Spleen (tissue), 11 donors: Measurements from ENCODE around the gene ALG12. TPM values are rescaled to one million over a fixed set of nuclear protein-coding genes. Genes with fewer than 3 reads are reported as not detected.

ENCODE experiments used
- DNase-seq: peaks from one replicate; pipeline ENCODE4 v3.0.0-alpha.2; 2020
- H3K27ac ChIP-seq, 8 donors: fragments of 200-600 bp; sonication (generic) in 7 of 8; 1 replicate in 4 of 8; 2 replicates in 4 of 8; pipeline versions ENCODE4 v1.5.0 to v1.8.0; 2016 to 2021; ENCODE audit warnings: inconsistent platforms in 4 of 8, mild to moderate bottlenecking in 4 of 8, moderate library complexity in 1 of 8
- H3K27me3 ChIP-seq, 7 donors: fragments of 200-600 bp; sonication (generic) in 6 of 7; replicated peaks in 1 of 7; 1 replicate in 4 of 7; 2 replicates in 3 of 7; pipeline versions ENCODE4 v1.5.0 to v1.8.0; 2016 to 2021; ENCODE audit warnings: inconsistent platforms in 3 of 7, mild to moderate bottlenecking in 1 of 7
- H3K36me3 ChIP-seq, 6 donors: fragments of 200-600 bp; sonication (generic) in 5 of 6; 1 replicate in 4 of 6; 2 replicates in 2 of 6; pipeline versions ENCODE4 v1.5.0 to v1.8.0; 2016 to 2021; ENCODE audit warnings: inconsistent platforms in 2 of 6
- H3K4me1 ChIP-seq, 6 donors: fragments of 200-600 bp; sonication (generic) in 5 of 6; 1 replicate in 3 of 6; 2 replicates in 3 of 6; pipeline versions ENCODE4 v1.5.0 to v1.8.0; 2016 to 2021; ENCODE audit warnings: inconsistent platforms in 3 of 6
- H3K4me3 ChIP-seq, 8 donors: fragments of 200-600 bp; sonication (generic) in 7 of 8; 1 replicate in 4 of 8; 2 replicates in 4 of 8; pipeline versions ENCODE4 v1.5.0 to v1.8.0; 2016 to 2021; ENCODE audit warnings: inconsistent platforms in 4 of 8, mild to moderate bottlenecking in 4 of 8, moderate library complexity in 2 of 8
- H3K9me3 ChIP-seq, 8 donors: fragments of 200-600 bp; sonication (generic) in 7 of 8; 1 replicate in 4 of 8; 2 replicates in 4 of 8; pipeline versions ENCODE4 v1.5.0 to v1.8.0; 2016 to 2021; ENCODE audit warnings: inconsistent platforms in 4 of 8
- CTCF ChIP-seq, 11 experiments: fragments of 200-600 bp in 7 of 11; fragments of 450-650 bp in 4 of 11; sonication (generic) in 4 of 11; IDR thresholded peaks in 8 of 11; conservative IDR thresholded peaks in 3 of 11; 1 replicate in 7 of 11; 2 replicates in 4 of 11; pipeline versions ENCODE4 v1.4.0 to v1.8.0; 2016 to 2021; ENCODE audit warnings: antibody characterized with exemption in 11 of 11, inconsistent platforms in 4 of 11, mild to moderate bottlenecking in 1 of 11
- POLR2A ChIP-seq, 3 donors: fragments of 450-650 bp; IDR thresholded peaks; one replicate each; pipeline ENCODE4 v1.5.1; 2017; ENCODE audit warnings: antibody characterized with exemption in 3 of 3, mild to moderate bottlenecking in 1 of 3
- POLR2AphosphoS5 ChIP-seq, 3 donors: sonication (generic); formaldehyde crosslinking; IDR thresholded peaks; one replicate each; pipeline ENCODE4 v1.5.1; 2017; ENCODE audit warnings: antibody characterized with exemption in 3 of 3
- WGBS, 5 donors: extraction: QIAGEN DNeasy Blood & Tissue Kit in 3 of 5; methylation state at CpG; one replicate each; pipeline versions ENCODE4 v1.1.5 to v1.1.7; 2013 to 2018; 5-methylcytosine and 5-hydroxymethylcytosine counted together
- intact Hi-C: fragments of 100-400 bp; cut with DNase I; formaldehyde crosslinking; loops from one replicate; pipeline ENCODE4 v1.15.0; 2023; ENCODE audit warnings: low total_unique reads
- polyA plus RNA-seq, 3 donors: library from polyadenylated mRNA; stranded (reverse); fragments of 200-250 nt; gene quantifications; one replicate each; pipeline ENCODE4 v1.2.1, GENCODE V29; 2013
- total RNA-seq, 7 donors: library from RNA; depleted of rRNA in 3 of 7; stranded (reverse); fragments of >200 nt in 3 of 7; fragmentation: NEBNext Ultra II Directional in 4 of 7; extraction: Animal tissue kit (Norgen Biotek cat#: 25700) in 4 of 7; gene quantifications; one replicate each; pipeline versions ENCODE4 v1.1.0 to v1.2.1, GENCODE V29; 2016 to 2021
- donor health status: healthy with polysubstance abuse.
- donor health status: DM: no; HTN: no; CAD: no; lungs with moderate emphysema.
- donor health status: DM: no; HTN: no; CAD: no.
- donor health status: Bipolar disorder and iron deficiency.
- donor health status: healthy.
- donor health status: DM: no; HTN: no; CAD: no.
- donor health status: DM: yes; HTN: yes; CAD: no.

ALG12 gene
- total and polyA plus RNA-seq, 10 donors: 5.7 to 20.1 (median 11.8) TPM

DNA sequence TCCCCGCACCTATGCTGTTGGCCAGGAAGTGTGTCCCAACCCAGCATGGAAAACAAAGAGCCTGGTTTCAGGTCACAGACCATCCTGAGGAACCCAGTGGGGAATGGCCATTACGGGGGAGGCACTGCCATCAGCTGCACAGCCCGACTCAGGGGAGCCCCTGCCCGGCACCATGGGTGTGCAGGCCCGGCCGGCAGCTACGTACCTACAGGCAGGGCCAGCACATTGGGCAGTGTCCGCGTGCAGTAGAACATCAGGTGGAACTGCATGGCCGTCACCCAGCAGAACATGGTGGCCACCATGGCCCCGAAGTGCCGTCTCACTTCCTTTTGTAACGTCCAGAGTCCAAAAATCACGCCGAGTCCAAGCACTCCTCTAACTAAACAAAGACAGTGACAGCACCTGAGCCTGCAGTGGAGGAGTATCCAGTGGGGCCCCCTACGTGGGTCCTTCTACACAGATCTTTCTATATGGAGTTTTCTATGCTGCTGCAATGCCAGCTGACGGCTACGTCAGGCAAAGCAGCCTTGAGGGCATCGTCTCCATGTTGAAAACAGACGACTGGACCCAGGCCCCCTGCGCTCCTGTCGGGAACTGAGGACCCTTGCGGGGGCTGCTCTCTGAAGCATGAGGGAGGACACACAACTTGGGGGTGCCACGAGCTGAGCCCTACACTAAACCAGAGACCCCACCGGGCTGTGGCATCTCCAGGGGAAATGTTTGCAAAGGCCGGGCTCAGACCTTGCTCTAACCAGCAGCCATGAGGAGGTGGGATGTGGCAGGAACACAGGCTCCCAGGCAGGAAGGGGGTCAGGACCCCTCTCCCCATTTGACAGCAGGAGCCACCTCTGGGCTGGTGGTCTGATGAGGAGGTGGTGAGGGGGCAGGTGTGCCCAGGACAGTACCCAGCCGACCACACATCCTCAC lies 7.7 kb downstream of the ALG12 start:
- intact Hi-C loops: loop anchor here (10.0 kb wide), 1 partner anchor 46 kb away; no protein-coding TSS in a partner anchor
- no peaks in the 10 kb centered on the region for H3K9me3 ChIP-seq
- no peak overlapping the region for H3K27ac ChIP-seq
- H3K4me1 ChIP-seq: peaks cover 0 to under 1% (median 0%) of the 10 kb centered on the region in 6 donors
- no peak overlapping the region for H3K4me3 ChIP-seq
- no peak for DNase-seq
- H3K27me3 ChIP-seq: no peaks in the 10 kb centered on the region
- 91 to 96% (median 95%) methylated on average over 18 to 27 of the region's 27 CpGs for WGBS, 5 donors
- peaks cover 0 to 92% (median 58%) of the 10 kb centered on the region in 6 donors for H3K36me3 ChIP-seq
- TF ChIP-seq CTCF (IDR thresholded peaks at IDR 0.05 in 8 of 11, conservative IDR thresholded peaks at IDR 0.05 in 3 of 11) (no peak), POLR2AphosphoS5 (IDR thresholded peaks at IDR 0.05) (no peak), POLR2A (IDR thresholded peaks at IDR 0.05) (no peak)

DNA sequence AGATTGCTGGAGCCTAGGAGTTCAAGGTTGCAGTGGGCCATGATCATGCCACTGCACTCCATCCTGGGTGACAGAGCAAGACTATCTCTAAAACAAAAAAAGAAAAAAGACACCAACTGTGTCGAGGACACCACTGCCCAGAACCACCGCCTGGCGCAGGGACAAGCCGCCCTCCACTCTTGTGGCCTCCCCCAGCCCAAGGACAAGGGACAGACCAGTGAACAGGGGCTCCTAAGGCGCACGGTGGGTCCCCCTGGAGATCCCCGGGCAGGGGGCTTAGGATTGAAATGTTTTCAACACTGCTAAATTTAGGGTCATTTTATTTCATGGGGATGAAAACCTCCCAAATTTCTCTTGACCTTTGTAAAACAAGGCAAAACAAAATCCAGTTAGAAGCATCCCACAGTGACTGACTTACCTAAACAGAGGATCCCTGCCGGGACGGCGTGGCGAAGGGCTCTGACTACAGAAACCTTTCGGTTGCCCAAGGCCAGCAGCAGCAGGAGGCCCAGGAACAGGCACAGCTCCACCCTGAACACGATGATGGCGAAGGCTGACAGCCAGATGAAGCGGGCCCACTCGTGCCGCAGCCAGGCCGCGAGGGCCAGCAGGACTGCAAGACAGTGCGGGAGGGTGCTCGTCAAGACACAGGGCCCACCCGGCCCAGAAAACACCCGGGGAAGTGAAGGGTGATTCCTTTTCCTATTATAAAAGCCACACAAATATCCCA lies 8.6 kb downstream of the ALG12 start:
- no peak for DNase-seq
- H3K27ac ChIP-seq: no peak overlapping the region
- intact Hi-C loops: loop anchor here (10.0 kb wide), 1 partner anchor 45 kb away; no protein-coding TSS in a partner anchor
- H3K27me3 ChIP-seq: no peaks in the 10 kb centered on the region
- H3K4me3 ChIP-seq: no peak overlapping the region
- no peaks in the 10 kb centered on the region for H3K4me1 ChIP-seq
- WGBS, 5 donors: 91 to 96% (median 95%) methylated on average over 23 of the region's 23 CpGs
- H3K36me3 ChIP-seq: peaks cover 0 to 99% (median 61%) of the 10 kb centered on the region in 6 donors
- no peaks in the 10 kb centered on the region for H3K9me3 ChIP-seq
- TF ChIP-seq POLR2AphosphoS5 (IDR thresholded peaks at IDR 0.05): peak in 1 of 3 donors; percentile 40
- no peak for TF ChIP-seq POLR2A (IDR thresholded peaks at IDR 0.05)

DNA sequence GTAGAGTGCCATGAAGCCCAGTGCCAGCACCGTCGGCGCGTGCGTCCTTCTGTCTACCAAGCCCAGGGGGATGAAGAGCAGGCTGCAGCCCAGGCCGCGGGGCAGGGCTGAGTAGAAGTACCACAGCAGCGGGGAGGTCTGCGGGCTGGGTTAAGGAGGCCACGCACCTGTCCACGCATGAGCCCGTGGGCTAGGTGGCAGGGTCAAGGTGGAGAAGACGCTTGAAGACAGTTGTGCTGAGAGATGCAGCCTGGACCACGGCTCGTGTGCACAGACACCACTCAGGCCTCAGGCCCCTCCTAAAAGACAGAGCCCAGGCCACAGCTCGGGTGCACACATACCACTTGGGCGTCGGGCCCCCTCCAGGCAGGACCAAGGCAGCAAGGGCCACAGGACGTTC lies 10.4 kb downstream of the ALG12 start:
- intact Hi-C loops: no loop called here
- WGBS, 5 donors: 95 to 98% (median 96%) methylated on average over 11 to 19 of the region's 19 CpGs
- Histone ChIP-seq H3K27me3 (no peaks in the 10 kb centered on the region), H3K9me3 (no peaks in the 10 kb centered on the region), H3K4me1 (no peaks in the 10 kb centered on the region), H3K27ac (no peak overlapping the region), H3K4me3 (no peak overlapping the region), H3K36me3 (peaks cover 0 to 100% (median 65%) of the 10 kb centered on the region in 6 donors)
- peak in 1 of 3 donors; percentile 63 for TF ChIP-seq POLR2AphosphoS5 (IDR thresholded peaks at IDR 0.05)
- TF ChIP-seq POLR2A (IDR thresholded peaks at IDR 0.05): no peak
- no peak for TF ChIP-seq CTCF (IDR thresholded peaks at IDR 0.05 in 8 of 11, conservative IDR thresholded peaks at IDR 0.05 in 3 of 11)
- no peak for DNase-seq

DNA sequence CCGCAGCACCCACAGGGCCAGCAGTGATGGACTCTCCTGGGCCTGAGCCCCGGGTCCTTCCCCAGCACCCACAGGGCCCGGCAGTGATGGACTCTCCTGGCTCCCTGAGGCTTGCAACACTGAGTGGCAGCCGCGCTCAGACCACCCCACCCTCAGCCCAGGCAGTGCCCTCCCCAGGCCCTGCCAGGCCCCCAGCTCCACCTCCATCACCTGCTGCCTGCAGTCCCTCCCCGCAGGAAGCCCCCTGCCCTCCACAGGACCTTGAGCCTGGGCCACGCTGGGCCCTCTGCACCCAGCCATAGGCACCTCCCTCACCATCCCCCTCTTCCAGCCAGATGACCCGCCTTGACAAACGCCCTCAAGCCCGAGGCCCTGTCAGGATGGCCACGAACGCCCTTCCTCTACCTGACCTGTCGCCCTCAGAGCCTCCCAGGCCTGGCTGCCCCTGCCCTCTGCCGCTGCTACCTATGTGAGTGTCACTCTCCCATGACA lies 11.4 kb downstream of the ALG12 start:
- Histone ChIP-seq H3K9me3 (no peaks in the 10 kb centered on the region), H3K4me3 (no peak overlapping the region), H3K36me3 (peaks cover 0 to 100% (median 62%) of the 10 kb centered on the region in 6 donors), H3K27ac (peak overlapping the region in 1 of 8 donors; percentile 5), H3K4me1 (no peaks in the 10 kb centered on the region), H3K27me3 (no peaks in the 10 kb centered on the region)
- 90 to 95% (median 92%) methylated on average over 9 to 14 of the region's 14 CpGs for WGBS, 5 donors
- intact Hi-C loops: no loop called here
- no peak for TF ChIP-seq CTCF (IDR thresholded peaks at IDR 0.05 in 8 of 11, conservative IDR thresholded peaks at IDR 0.05 in 3 of 11)
- TF ChIP-seq POLR2AphosphoS5 (IDR thresholded peaks at IDR 0.05): peak in 1 of 3 donors; percentile 35
- no peak for DNase-seq
